Stimulated activated CD4-positive, alpha-beta T cell treated with anti-CD3 and anti-CD28 coated beads, Interleukin-4, amount 100 ng/mL, for 4 hours (primary cell): Measurements from ENCODE around the gene RCSD1.
A peak's percentile ranks its signal among the peaks of the same experiment; 100 is the strongest.

ENCODE experiments used
- DNase-seq, 2 experiments: peaks; one replicate each; pipeline ENCODE4 v3.0.0-alpha.2; 2020

Gene RCSD1

DNA sequence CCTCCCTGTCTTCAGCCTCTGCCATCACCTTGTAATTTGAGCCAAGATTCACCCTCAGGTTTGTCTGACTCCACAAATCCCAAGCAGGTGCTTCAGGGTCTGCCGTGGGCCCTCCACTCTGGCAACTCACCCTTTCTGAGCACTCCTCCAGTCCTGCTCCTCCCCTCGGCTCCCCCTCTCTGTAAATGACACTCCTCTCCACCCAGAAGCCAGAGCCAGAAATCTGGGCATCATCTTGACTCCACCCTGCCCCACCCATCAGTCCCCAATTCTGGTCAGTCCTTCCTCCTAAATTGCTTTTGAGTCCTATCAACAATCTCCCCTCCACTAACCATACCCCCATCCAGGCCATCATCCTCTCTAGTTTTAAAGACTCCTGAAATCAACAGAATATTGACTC is 40.5 kb downstream of the RCSD1 start:
- DNase-seq, result no peak

DNA sequence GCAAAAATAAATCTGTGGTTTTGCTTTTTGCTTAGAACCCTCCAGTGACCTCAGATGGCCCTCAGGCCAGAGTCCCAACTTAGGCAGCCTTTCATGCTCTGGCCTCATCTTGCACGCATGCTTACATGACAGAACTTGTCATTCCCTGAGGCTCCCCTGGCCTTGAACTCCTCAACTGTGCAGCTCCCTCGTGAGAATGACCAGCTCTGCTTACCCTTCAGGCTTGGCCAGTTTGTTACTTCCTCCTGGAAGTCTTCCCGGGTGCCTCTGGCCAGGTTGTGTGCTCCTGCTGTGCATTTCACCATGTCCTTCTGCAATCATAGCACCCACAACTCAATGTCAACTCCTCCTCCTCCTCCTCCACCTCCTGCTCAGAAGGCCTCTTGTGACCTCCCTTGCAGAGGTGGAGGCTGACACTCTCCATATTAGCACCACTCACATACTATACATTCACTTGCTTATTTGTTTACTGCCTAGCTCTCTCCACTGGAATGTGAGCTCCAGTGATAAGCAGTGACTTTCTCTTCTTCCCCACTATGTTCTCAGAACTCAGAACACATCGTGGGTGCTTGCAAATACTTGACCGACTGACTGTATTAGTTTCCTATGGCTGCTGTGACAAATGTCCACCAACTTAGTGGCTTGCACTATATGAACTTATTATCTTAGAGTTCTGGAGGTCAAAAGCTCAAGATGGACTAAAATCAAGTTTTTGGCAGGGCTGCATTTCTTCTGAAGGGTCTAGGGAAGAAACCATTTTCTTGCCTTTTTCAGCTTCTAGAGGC is 41.9 kb downstream of the RCSD1 start:
- DNase-seq, result no peak

DNA sequence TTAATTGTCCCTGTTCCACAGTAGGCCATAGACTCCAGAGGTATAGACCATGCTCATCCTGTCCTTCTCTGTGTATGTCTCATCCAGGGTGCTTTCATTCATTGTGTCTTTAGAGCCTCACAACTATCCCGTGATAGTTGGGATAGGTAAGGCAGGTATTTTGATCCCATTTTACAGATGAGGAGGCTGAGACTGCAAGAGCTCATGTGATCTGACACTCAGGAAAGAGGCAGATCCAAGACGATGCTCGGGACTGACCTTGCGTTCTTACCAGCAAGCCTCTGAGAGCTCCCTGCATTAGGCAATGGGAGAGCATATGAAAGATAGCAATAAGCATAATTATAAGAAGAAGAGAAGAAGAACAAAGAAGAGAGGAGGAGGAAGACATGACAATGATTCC is 42.8 kb downstream of the RCSD1 start:
- no peak for DNase-seq

DNA sequence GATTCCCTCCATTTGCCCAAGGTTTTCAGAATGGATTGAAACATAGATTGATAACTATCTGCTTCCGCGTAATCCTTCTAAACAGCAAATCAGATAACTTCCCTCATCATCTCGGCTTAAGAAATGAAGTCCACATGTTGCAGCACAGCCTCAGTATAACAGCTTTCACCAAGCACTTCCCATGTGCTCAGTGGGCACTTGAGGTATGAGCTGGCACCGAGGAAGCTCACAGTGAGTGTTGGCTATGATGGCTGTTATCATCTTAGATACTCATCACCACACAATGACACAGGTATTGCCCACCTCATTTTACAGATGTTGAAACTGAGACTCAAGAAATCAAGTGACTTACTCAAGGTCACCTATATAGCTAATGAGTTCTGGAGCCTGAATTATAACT is 43.2 kb downstream of the RCSD1 start:
- DNase-seq, result no peak

DNA sequence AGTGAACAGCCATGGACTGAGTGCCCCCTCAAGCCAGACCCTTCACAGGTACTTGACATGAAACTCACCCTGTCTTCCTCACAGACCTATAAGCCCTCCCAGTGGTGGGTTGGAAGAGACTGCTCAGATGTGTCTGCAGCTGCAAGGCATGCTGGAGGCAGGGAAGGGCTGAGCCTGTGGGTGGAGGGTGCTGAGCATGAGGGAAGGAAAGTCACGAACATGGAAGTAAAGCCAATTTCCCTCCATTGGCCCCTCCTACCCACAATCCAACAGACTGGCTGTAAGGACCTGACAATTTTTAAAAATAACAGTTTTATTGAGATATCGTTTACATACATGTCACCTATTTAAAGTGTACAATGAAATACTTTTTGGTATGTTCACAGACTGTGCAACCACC is 44.1 kb downstream of the RCSD1 start:
- DNase-seq, result no peak

DNA sequence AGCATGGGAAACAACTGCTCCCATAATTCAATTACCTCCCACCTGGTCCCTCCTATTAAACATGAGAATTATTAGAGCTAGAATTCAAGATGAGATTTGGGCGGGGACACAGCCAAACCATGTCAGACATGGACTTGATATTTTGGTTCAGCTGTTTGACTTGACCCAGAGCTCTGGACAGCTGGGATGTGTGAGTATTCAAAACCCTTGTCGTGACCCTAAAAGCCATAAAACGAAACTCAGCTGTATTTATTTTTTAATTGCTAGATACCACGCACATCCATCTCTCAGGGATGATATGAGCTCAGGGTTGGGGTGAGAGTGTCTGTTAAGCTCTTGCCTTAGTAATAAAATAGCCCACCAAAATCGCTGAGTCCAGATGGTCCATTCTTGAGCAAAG is 45.4 kb downstream of the RCSD1 start:
- DNase-seq, result no peak

DNA sequence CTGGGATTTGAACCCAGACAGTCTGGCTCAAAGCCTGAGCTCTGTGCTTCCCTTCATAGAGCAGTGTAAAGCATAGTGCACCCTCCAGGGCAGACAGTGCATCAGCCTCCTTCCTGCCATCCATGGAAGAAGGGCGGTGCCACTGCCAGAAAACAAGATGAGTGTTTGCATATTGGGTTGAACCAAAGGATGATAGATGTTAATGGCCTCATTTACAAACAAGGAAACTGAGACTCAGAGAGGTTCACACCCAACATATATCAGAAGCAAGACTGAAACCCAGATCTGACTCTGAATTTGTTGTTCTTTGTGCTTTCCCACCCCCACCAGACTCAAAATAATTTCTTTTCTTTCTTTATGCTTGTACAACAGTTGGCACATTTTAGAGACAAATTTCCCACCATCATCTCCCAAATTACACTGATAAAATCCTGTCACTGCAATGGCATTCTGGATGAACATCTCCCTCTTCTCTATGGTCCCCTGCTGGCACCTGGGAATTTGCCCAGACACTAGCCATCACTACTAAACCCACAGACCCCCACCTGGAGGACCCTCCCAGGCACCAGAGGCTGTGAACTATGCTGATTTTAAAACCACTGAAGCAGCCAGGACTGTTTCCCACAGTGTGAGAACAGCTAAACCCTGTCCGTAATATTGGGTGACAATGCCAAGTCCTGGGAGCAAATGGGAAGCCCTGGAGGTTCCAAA is 46.3 kb downstream of the RCSD1 start:
- no peak for DNase-seq

DNA sequence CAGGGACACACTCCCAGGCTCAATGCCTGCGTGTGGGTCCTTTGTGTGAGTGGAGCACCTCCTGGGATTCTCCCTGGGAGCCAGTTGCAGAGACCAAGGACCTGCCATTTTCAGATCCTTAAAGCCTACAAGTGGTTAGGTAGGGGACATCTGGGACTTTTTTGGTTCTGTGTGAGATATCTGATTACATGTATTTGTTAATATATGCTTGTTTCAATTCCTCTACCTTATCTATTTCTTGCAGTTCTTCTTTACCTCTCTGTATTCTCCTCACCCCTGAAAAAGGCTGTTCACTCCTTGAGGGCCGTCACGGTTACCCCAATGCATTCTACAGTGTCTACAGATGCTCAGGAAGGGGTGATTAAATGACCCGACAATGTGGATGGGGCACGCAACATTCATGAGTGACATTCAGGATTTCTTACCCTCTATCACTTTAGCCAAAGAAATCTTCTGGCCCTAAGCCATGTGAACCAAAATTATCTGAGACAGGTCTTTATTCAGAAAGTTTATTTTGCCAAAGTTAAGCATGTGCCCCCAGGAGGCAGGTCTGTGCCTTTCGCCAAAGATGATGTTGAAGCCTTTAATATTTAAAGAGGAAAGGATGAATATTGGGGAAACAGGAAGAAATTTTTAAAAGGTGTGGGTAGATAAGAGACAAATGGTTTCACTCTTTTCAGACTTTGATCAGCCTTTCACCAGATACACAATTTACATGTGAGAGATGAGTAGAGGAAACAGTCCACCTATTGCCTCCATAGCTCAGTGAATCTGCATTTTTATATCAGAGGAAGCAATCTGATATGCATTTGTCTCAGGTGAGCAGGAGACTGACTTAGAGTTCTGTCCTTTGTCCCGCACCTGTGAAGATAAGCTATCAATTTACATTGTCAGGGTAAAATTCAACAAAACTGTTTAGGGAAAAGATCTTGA is 47.1 kb downstream of the RCSD1 start:
- DNase-seq, result no peak

DNA sequence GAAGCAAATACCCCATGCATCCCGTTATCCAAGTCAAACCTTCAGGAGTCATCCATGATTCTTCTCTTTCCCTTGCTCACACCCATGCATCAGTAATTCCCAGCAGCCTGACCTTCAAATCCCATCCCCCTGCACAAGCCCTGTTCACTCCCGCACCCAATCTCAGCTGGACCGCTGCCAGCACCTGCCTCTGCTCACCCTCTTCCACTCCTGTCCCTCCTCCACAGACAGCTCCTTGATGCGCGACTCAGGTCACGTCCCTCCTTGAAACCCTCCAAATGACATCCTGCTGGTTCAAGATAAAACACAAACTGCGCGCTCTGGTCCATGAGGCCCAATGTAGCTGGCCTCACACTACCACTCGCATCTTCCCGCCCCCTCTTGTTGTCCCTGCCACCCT is 48.4 kb downstream of the RCSD1 start:
- DNase-seq, result no peak

DNA sequence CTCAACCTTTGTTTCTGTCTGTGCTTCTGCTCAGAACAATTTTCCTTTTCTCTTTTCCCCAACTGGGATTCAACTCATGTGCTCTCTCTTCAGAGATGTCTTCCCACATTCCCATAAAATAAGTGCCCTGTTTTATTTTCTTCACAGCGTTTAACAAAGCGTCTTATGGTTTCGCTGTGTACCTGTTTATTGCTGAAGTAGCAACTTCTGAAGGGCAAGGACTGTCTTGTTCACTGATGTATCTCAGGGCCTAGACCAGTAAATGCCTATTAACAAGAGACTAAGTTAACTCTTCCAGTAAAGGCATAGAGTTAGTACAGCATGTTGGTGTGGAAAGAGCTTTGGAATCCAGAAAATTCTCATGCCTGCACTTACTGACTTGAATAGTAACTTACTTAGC is 48.8 kb downstream of the RCSD1 start:
- DNase-seq, result no peak

DNA sequence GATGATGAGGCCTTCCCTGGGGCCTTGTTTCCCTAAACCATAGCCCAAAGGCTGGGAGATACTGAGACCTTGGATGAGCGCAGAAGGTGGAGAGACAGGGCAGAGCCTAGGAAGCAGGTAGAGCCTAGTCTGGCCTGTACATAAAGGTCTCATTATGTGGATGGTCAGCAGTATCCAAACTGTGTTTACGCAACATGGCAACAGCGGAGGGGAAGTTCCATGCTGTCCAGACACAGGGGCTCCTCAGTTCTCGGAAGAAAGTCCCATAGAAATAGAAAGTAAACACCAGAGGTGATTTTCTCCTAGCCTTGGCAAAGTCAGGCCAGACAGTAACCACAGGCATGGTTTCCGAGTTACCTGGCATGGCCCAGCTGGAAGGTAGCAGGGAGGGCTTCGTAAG is 49.7 kb downstream of the RCSD1 start:
- DNase-seq, result no peak

DNA sequence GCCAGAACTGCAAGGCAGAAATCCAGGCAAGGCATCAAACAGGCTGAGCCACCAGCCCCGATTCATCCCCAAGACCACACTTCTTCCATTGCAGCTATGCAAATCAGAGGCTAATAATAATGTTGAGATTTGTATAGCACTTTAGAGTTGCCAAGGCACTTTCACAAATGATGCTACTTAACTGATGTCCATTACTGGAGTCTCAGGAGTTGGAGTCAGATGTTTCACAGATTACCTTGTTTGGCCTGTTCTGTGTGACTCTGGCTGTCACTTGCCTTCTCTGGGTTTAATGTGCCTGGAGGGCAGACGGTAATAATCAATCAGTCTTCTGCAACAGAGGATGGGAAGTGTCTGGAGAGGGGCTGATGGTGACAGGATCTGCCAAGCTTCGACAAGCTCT is 51.0 kb downstream of the RCSD1 start:
- DNase-seq, result no peak

DNA sequence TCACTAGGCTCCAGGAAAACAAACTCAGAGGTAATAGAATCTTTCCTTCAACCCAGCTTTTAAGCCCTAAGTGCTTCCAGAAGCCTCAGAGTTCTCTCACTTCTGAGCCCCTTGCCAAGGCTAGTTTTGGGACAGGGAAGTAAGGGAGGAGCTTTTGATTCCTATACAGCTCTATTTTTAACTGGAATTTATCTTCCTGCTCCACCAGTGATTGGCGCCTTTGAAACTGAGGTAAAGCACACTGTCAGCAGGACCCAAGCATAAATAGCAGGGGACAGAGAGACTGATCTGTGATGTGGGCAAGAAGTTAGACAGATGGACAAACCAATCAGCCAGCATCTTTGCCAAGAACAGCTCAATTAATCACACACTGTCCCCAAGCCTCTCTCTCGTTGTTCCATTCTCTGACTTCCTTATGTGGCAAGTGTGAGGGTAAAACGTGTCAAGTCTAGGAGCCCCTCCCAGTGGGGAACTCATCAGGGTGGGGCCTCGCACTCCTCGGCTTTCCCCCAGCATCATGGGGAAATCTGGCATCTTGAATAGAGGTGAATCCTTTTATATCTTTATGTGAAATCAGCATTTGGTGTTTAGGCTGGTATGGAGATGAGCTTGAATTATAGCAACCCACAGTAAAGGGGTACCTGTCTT is 51.5 kb downstream of the RCSD1 start:
- no peak for DNase-seq

DNA sequence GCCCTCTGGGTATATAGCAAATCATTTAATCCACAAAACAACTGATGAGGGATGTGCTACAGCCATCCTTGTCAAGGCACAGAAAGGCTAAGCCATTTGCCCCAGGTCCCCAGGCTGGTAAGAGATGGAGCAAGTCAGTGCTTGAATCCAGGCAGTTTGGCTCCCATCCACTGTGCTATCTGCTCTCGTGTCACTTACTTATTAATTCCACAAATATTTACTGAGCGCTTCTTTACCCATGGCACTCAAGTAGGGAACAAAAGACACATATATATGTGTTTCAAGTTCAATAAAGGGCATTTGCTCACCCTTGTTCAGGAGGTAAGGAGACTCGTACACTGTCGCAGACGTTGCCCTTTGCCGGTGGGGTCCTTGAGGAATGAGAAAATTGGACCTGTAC is 53.2 kb downstream of the RCSD1 start:
- no peak for DNase-seq

DNA sequence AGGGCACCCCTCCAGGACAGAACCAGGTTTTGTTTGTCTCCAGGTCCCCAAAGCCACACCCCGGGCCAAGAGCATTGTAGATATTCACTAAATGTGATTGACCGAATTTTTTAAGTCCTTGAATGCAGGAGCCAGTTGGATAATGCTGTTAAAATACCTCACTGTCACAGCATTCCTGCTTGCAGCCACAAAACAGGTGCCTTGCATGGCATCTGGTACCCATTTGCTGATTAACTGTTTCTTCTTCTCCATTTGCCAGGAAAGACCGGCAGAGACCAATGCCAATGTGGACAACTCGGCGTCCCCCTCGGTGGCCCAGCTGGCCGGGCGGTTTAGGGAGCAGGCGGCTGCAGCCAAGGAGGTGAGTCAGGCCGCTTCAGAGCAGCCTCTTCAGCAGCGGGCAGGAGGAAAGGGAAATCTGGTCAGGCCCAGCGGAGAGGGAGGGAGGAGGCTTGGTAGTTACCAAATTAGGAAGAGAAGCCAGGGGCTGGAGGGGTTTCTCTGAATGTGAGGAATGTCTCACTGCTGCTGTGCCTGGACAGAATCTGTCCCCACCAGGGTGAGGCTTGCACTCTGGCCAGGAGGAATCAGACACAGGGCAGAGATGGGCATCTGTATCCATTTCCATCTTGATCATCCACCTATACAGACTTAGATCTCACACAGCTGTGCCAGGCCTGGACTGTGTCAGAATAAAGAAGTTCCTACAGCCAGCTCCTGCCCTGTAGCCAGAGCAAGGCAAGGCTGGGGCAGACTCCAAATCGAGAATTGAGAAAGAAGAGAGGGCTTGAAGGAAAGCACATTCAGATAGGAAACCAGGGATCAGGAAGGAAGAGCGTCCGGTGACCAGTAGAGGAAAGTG is 53.8 kb downstream of the RCSD1 start:
- no peak for DNase-seq

DNA sequence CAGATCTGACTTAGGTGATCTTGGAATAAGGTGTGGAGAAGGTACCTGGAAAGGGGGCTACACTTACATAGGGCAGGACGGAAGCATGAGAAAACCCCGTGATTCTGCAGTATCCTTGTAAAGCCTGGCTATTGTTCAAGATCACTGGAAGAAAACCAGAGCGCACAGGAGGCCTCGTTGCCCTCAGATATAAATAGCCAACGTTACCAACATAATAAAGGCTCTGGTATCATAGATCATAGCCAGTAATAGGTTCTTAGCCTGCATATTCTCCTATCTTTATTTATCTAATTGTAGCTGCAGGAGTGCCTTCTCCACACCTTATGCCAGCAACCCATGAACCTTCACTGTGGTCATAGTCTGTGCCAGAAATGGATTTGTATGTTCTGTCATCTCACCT is 55.8 kb downstream of the RCSD1 start:
- no peak for DNase-seq

DNA sequence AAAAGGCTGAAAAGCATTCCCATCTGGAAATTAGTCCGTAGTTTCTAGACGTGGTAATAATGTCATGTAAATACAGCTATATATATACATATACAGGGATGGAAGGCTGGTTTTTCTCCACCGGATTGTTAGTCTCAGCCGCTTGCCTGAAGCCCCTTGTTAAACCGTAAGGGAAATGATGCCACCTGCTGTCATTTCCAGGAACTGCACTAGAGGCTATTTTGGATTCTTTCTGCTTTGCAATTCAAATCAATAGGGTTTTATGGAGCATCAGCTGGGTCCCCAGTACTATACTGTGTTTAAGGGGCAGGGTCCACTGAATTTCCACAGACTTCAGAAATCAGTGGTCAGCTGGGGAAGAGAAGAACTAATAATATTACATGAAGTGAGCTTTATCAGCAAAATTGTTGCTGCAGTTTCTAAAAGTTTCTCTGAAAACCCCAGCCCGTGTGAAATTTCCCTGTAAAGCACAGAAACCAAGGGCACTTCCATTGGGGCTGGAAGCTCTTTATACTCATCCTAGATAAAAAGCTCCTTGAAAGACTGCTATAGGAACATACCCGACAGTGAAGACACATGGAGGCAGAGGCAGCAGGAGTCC is 58.0 kb downstream of the RCSD1 start:
- peak; percentile 70 to 71 for DNase-seq

DNA sequence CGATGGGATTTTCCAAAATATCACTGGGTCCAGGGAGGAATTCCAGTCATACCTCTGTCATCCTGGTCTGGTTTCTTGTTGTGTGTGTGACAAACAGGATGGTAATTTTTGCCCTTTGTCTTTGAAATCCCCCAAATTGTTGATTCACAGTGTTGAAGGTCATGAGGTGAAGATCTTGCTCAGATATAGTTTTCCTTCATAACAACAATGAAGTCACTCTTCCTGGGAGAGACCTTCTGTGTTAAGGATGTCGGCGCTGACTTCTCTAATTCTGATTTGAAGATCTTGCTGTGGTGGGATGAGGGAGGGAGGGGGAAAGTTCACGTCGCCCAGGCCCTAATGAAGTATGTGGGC is 59.5 kb downstream of the RCSD1 start:
- no peak for DNase-seq

DNA sequence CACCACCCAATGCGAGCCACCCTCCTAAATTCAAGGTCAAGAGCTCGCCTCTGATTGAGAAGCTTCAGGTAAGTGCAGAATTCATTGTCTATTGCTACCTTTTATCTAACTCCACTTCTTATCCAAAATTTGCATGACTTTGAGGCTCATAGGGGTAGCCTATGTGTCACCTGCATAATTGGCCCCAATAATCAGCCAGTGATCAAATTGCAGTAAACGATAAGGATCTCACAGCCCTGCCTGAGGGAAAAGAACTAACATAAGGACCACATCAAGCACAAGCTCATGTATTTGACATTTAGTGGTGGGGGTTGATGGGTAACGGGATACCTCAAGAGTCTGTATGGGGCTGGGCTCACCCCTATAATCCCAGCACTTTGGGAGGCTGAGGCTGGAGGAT is 60.0 kb downstream of the RCSD1 start:
- DNase-seq, result no peak

DNA sequence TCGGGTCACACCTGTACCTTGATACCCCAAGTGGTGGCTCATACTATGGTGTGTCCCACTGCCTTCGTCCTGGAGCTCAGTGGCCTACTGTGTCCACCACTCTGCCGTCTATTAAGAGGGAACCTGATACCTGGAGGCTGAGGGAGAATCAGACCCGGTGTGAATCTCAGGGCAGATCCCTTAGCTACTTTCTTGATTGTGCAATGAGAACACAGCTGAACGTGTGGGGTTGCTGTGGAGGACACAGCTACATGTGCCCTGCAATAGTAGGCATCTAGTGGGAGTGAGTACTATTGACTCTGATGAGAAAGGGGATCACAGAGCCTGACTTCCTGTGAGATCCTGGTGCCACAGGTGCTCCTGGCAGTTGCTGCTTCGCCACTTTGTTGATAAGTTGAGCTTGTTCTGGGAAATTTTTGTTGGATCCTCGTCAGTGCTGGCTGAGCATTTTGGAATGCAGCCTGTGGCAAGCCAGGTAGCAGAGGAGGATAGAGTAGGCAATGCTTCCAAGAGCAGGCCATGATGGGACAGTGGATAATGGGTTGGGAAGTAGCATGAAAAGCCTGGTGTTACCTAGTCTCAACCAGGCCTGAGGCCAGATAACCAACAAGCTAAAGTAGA is 63.5 kb downstream of the RCSD1 start:
- no peak for DNase-seq

DNA sequence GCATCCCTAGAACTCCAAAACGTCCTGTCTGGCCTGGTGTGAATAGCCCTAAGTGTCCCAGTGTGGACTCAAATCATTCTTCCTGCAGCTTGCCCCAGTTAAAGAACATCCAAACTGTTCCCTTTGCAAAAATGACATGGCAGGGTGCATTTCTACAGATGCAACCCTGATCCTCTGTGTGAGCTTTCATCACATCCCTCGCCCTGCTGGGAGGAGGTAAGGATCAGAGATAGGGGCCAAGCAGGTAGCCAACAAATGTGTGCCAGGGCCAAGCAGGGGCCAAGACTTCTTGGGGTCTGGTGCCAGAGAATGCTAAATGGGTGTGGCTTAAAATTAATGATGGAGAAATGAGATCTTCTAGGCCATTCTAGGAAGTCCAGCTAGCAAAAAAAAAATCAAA is 64.7 kb downstream of the RCSD1 start:
- no peak for DNase-seq
